Stimulated activated CD8-positive, alpha-beta memory T cell treated with anti-CD3 and anti-CD28 coated beads, Interleukin-2, amount 100 ng/mL, for 48 hours (primary cell): ENCODE data around the gene ALKBH4.
A peak's percentile ranks its signal among the peaks of the same experiment; 100 is the strongest.
"Not testable (repeated sequence)": the region's sequence is repeated elsewhere in the genome, so short reads cannot be mapped to it uniquely, and the experiment has no call there.

ENCODE experiments used
- DNase-seq, 2 donors: peaks; one replicate each; pipeline ENCODE4 v3.0.0-alpha.2; 2020; ENCODE audit warnings: low read depth in 2 of 2

The ALKBH4 gene

GRCh38 chr7:102464577-102465280 lies at the start of gene ALKBH4, which contains the start of gene LRWD1:
TSS of gene ALKBH4 (minus strand) at chr7:102464863. CDS start at chr7:102464836, 27 bp downstream.
TSS of gene LRWD1 (plus strand) at chr7:102464984. CDS start at chr7:102465081, 97 bp downstream.
- DNase-seq: peak; percentile 96 to 98

GRCh38 chr7:102512642-102513221 lies 48.1 kb upstream of the ALKBH4 start:
- not testable (repeated sequence) for DNase-seq

GRCh38 chr7:102511860-102512522 lies 47.3 kb upstream of the ALKBH4 start:
- DNase-seq: not testable (repeated sequence)

GRCh38 chr7:102510575-102510974 lies 45.9 kb upstream of the ALKBH4 start:
- DNase-seq: not testable (repeated sequence)

GRCh38 chr7:102507410-102508088 lies 42.9 kb upstream of the ALKBH4 start:
- DNase-seq: not testable (repeated sequence)

GRCh38 chr7:102505298-102506185 lies 40.9 kb upstream of the ALKBH4 start:
- not testable (repeated sequence) for DNase-seq

- not testable (repeated sequence) for DNase-seq
Observed at GRCh38 chr7:102503141-102503540, 38.5 kb upstream of the ALKBH4 start.

GRCh38 chr7:102498321-102498720 lies 33.7 kb upstream of the ALKBH4 start:
- not testable (repeated sequence) for DNase-seq

- DNase-seq: not testable (repeated sequence)
Observed at GRCh38 chr7:102497308-102497707, 32.6 kb upstream of the ALKBH4 start.

- DNase-seq: not testable (repeated sequence)
Observed at GRCh38 chr7:102496861-102497260, 32.2 kb upstream of the ALKBH4 start.

GRCh38 chr7:102494473-102495149 lies 29.9 kb upstream of the ALKBH4 start:
- not testable (repeated sequence) for DNase-seq

GRCh38 chr7:102494026-102494425 lies 29.4 kb upstream of the ALKBH4 start:
- DNase-seq: not testable (repeated sequence)

- not testable (repeated sequence) for DNase-seq
Observed at GRCh38 chr7:102493220-102493935, 28.7 kb upstream of the ALKBH4 start.

GRCh38 chr7:102490529-102491075 lies 25.9 kb upstream of the ALKBH4 start:
- DNase-seq: peak in 1 of 2 donors; percentile 75

- DNase-seq: not testable (repeated sequence)
Observed at GRCh38 chr7:102484317-102484716, 19.7 kb upstream of the ALKBH4 start.

- DNase-seq: not testable (repeated sequence)
Observed at GRCh38 chr7:102481962-102482361, 17.3 kb upstream of the ALKBH4 start.

GRCh38 chr7:102479982-102480637 lies 15.4 kb upstream of the ALKBH4 start:
- DNase-seq: not testable (repeated sequence)

- DNase-seq: not testable (repeated sequence)
Observed at GRCh38 chr7:102479209-102479584, 14.5 kb upstream of the ALKBH4 start.
